HCT116 (cell line): ENCODE results near the gene MPHOSPH10. TPM values are rescaled to one million over a fixed set of nuclear protein-coding genes. Genes with fewer than 3 reads are reported as not detected.

Experiments used
- ATAC-seq: fragments of 200-7000 bp; cut with Tn5 transposase; 2 replicates; pipeline ENCODE4 v1.9.1; 2020; ENCODE audit warnings: mild to moderate bottlenecking, moderate library complexity
- BruUV-seq: library from RNA; stranded (reverse); fragments of 400-500 nt; replicated peaks from 2 replicates; lab custom pipeline; 2021; lab: Mats Ljungman, UMichigan
- CTCF ChIA-PET: fragments of 300-600 bp; sonication (Branson Sonifier 250); formaldehyde crosslinking; loops from one replicate; lab custom pipeline; 2021; ENCODE audit warnings: antibody characterized with exemption; lab: Charles Lee
- POLR2A ChIA-PET: fragments of 300-600, 350-600 bp; sonication (Branson Sonifier 250); formaldehyde crosslinking; loops from one replicate; lab custom pipeline; 2021; ENCODE audit warnings: antibody characterized with exemption; lab: Charles Lee
- RAD21 ChIA-PET, 2 experiments: fragments of 300-600 bp; sonication (Branson Sonifier 250); formaldehyde crosslinking; loops; one replicate each; lab custom pipeline; 2023; ENCODE audit warnings: low total read pairs in 2 of 2; ENCODE audit not compliant: uncharacterized antibody in 2 of 2, unreplicated experiment in 2 of 2, low non-redundant PET in 1 of 2; lab: Charles Lee
- DNase-seq: peaks from one replicate; pipeline ENCODE4 v3.0.0-alpha.2; 2010; ENCODE audit warnings: low read depth, low spot score
- H2AFZ ChIP-seq: fragments of 200-600 bp; shearing (Covaris generic), sonication (generic); 2 replicates; pipeline ENCODE4 v1.6.1; 2017; ENCODE audit warnings: low read depth, mixed run types, mixed read lengths, antibody characterized with exemption, low read length; ENCODE audit not compliant: poor library complexity, severe bottlenecking
- H3K27ac ChIP-seq: 2 replicates; pipeline ENCODE4 v1.5.1; 2012; ENCODE audit warnings: low read depth, low read length
- H3K27me3 ChIP-seq: fragments of 200-600 bp; sonication (generic); 2 replicates; pipeline ENCODE4 v1.6.1; 2016; ENCODE audit warnings: mixed run types, low read length, mixed read lengths; ENCODE audit not compliant: insufficient read depth
- H3K36me3 ChIP-seq, 2 experiments: fragments of 200-500 bp in 1 of 2; fragments of 200-600 bp in 1 of 2; sonication (Bioruptor generic) in 1 of 2; sonication (generic) in 1 of 2; 2 replicates each; pipeline versions ENCODE4 v1.5.1 to v1.6.1; 2014 to 2016; ENCODE audit warnings: low read length in 2 of 2, inconsistent platforms in 1 of 2, mixed read lengths in 1 of 2, mixed run types in 1 of 2; ENCODE audit not compliant: insufficient read depth in 2 of 2, control insufficient read depth in 1 of 2
- H3K4me1 ChIP-seq, 2 experiments: fragments of 200-600 bp in 1 of 2; sonication (generic) in 1 of 2; 2 replicates each; pipeline versions ENCODE4 v1.5.1 to v1.6.1; 2012 to 2017; ENCODE audit warnings: low read length in 2 of 2, inconsistent platforms in 1 of 2, mild to moderate bottlenecking in 1 of 2, mixed read lengths in 1 of 2, mixed run types in 1 of 2, moderate library complexity in 1 of 2; ENCODE audit not compliant: insufficient read depth in 2 of 2, control insufficient read depth in 1 of 2
- H3K4me2 ChIP-seq: fragments of 200-600 bp; sonication (generic); 2 replicates; pipeline ENCODE4 v1.6.1; 2017; ENCODE audit warnings: mixed run types, low read length, mixed read lengths
- H3K4me3 ChIP-seq, 2 experiments: fragments of 200-600 bp in 1 of 2; sonication (generic) in 1 of 2; replicated peaks in 1 of 2; 2 replicates each; pipeline ENCODE4 v1.5.1; 2011 to 2016; ENCODE audit warnings: low read length in 2 of 2, control low read depth in 1 of 2, low read depth in 1 of 2, mild to moderate bottlenecking in 1 of 2, mixed read lengths in 1 of 2, mixed run types in 1 of 2
- H3K79me2 ChIP-seq: fragments of 200-600 bp; sonication (generic); 2 replicates; pipeline ENCODE4 v1.6.1; 2017; ENCODE audit warnings: mild to moderate bottlenecking, mixed run types, low read length, moderate library complexity, mixed read lengths; ENCODE audit not compliant: insufficient read depth
- H3K9ac ChIP-seq: fragments of 200-600 bp; sonication (generic); 2 replicates; pipeline ENCODE4 v1.6.1; 2016; ENCODE audit warnings: low read length, mixed read lengths
- H3K9me2 ChIP-seq: fragments of 200-600 bp; sonication (generic), shearing (Covaris generic); 2 replicates; pipeline ENCODE4 v1.6.1; 2017; ENCODE audit warnings: mixed run types, mild to moderate bottlenecking, moderate library complexity; ENCODE audit not compliant: insufficient read depth
- H3K9me3 ChIP-seq, 2 experiments: fragments of 200-500 bp in 1 of 2; fragments of 200-600 bp in 1 of 2; sonication (Bioruptor generic) in 1 of 2; sonication (generic) in 1 of 2; 2 replicates each; pipeline ENCODE4 v1.6.1; 2014 to 2017; ENCODE audit warnings: low read length in 2 of 2, mixed read lengths in 2 of 2, inconsistent platforms in 1 of 2, low read depth in 1 of 2, mild to moderate bottlenecking in 1 of 2, mixed run types in 1 of 2, moderate library complexity in 1 of 2; ENCODE audit not compliant: control insufficient read depth in 1 of 2, insufficient read depth in 1 of 2
- H4K20me1 ChIP-seq: fragments of 200-600 bp; sonication (generic), shearing (Covaris generic); 2 replicates; pipeline ENCODE4 v1.6.1; 2017; ENCODE audit warnings: mixed run types, mild to moderate bottlenecking, moderate library complexity; ENCODE audit not compliant: insufficient read depth
- ATF3 ChIP-seq: IDR thresholded peaks from 2 replicates; pipeline ENCODE4 v1.6.1; 2012
- CBX3 ChIP-seq: IDR thresholded peaks from 2 replicates; pipeline ENCODE4 v1.6.1; 2012; ENCODE audit warnings: low read depth
- CEBPB ChIP-seq: IDR thresholded peaks from 2 replicates; pipeline ENCODE4 v1.6.1; 2012; ENCODE audit warnings: low read depth
- ELF1 ChIP-seq: IDR thresholded peaks from 2 replicates; pipeline ENCODE4 v1.6.1; 2012; ENCODE audit warnings: low read depth, borderline replicate concordance
- EZH2 ChIP-seq: fragments of 200-600 bp; sonication (generic); IDR thresholded peaks from 2 replicates; pipeline ENCODE4 v1.6.1; 2017; ENCODE audit warnings: antibody characterized with exemption, mixed run types
- EZH2phosphoT487 ChIP-seq: fragments of 200-600 bp; IDR thresholded peaks from 2 replicates; pipeline ENCODE4 v1.6.1; 2018; ENCODE audit warnings: antibody characterized with exemption, borderline replicate concordance
- POLR2A ChIP-seq: IDR thresholded peaks from 2 replicates; pipeline ENCODE4 v1.7.0; 2011; ENCODE audit warnings: borderline replicate concordance; ENCODE audit not compliant: insufficient read depth, insufficient read length; ENCODE audit errors: extremely low read depth
- POLR2AphosphoS5 ChIP-seq: IDR thresholded peaks from 2 replicates; pipeline ENCODE4 v1.6.1; 2011; ENCODE audit warnings: mild to moderate bottlenecking, low read depth, low read length, moderate library complexity
- RAD21 ChIP-seq: IDR thresholded peaks from 2 replicates; pipeline ENCODE4 v1.6.1; 2012; ENCODE audit warnings: low read depth, mild to moderate bottlenecking
- SIN3A ChIP-seq: IDR thresholded peaks from 2 replicates; pipeline ENCODE4 v1.6.1; 2012; ENCODE audit warnings: low read depth
- SP1 ChIP-seq: IDR thresholded peaks from 2 replicates; pipeline ENCODE4 v1.6.1; 2012; ENCODE audit warnings: low read depth
- SRF ChIP-seq: IDR thresholded peaks from 2 replicates; pipeline ENCODE4 v1.6.1; 2012; ENCODE audit warnings: low read depth
- YY1 ChIP-seq: IDR thresholded peaks from 2 replicates; pipeline ENCODE4 v1.6.1; 2011; ENCODE audit warnings: low read length, low read depth, moderate library complexity, mild to moderate bottlenecking; ENCODE audit not compliant: insufficient replicate concordance; ENCODE audit errors: extremely low read depth
- ZNF274 ChIP-seq: fragments of 200-500 bp; sonication (Bioruptor generic); IDR thresholded peaks from 2 replicates; pipeline ENCODE4 v1.6.1; 2014; ENCODE audit warnings: mild to moderate bottlenecking, low read depth, low read length, inconsistent platforms
- intact Hi-C: fragments of 100-400 bp; cut with micrococcal nuclease; formaldehyde crosslinking; loops from 2 replicates; pipeline ENCODE4 v1.10.0; 2022
- total RNA-seq: library from RNA; stranded (reverse); gene quantifications from one replicate; pipeline ENCODE4 v1.2.1, GENCODE V29; 2021; ENCODE audit not compliant: unreplicated experiment
- TF ChIP-seq, protein P1 (sequence below), 3 experiments: fragments of 200-600 bp in 1 of 3; sonication (generic) in 1 of 3; IDR thresholded peaks in 2 of 3; conservative IDR thresholded peaks in 1 of 3; 2 replicates each; pipeline ENCODE4 v1.5.1; 2012 to 2017; ENCODE audit warnings: low read depth in 2 of 3, low read length in 2 of 3, antibody characterized with exemption in 1 of 3, borderline replicate concordance in 1 of 3, control low read depth in 1 of 3, mild to moderate bottlenecking in 1 of 3, mixed read lengths in 1 of 3, mixed run types in 1 of 3, moderate library complexity in 1 of 3; ENCODE audit not compliant: insufficient read depth in 1 of 3

The MPHOSPH10 gene
- total RNA-seq, 1 experiment from 2014 or later, result 36.7 TPM

DNA sequence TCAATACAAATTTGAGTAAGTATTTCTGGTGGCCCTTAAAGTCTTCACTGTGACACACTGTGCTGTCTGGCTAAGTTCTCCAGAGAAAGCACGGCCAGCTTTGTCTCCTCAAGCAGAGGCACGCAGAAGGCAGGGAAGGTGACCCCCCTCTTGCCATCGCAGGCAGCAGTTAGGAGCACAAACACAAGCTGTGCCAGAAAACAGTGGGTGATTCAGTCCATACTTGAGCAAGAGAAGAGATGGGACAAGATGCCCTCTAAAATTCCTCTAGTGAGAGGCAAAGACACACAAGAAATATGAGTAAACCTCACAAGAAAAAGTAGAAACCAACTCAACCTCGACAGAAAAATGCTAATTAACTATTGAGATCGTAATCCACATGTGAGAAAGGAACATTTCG lies 10.2 kb upstream of the MPHOSPH10 start:
- H3K4me1 ChIP-seq, result no peaks in the 10 kb centered on the region
- ATAC-seq, result no peak
- no peaks in the 10 kb centered on the region for H3K9me3 ChIP-seq
- no peak overlapping the region for H3K27ac ChIP-seq
- TF ChIP-seq POLR2AphosphoS5, result no peak
- TF ChIP-seq SIN3A, result no peak
- TF ChIP-seq YY1, result no peak
- TF ChIP-seq, protein P1, sequence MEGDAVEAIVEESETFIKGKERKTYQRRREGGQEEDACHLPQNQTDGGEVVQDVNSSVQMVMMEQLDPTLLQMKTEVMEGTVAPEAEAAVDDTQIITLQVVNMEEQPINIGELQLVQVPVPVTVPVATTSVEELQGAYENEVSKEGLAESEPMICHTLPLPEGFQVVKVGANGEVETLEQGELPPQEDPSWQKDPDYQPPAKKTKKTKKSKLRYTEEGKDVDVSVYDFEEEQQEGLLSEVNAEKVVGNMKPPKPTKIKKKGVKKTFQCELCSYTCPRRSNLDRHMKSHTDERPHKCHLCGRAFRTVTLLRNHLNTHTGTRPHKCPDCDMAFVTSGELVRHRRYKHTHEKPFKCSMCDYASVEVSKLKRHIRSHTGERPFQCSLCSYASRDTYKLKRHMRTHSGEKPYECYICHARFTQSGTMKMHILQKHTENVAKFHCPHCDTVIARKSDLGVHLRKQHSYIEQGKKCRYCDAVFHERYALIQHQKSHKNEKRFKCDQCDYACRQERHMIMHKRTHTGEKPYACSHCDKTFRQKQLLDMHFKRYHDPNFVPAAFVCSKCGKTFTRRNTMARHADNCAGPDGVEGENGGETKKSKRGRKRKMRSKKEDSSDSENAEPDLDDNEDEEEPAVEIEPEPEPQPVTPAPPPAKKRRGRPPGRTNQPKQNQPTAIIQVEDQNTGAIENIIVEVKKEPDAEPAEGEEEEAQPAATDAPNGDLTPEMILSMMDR (IDR thresholded peaks at IDR 0.05 in 2 of 3, conservative IDR thresholded peaks at IDR 0.05 in 1 of 3; ENCODE audit: borderline replicate concordance in 1 of 3, insufficient read depth in 1 of 3, low read depth in 2 of 3, low read length in 2 of 3), result no peak
- TF ChIP-seq CEBPB, result no peak
- no peak for TF ChIP-seq ELF1
- no peak for TF ChIP-seq ATF3
- no peak for TF ChIP-seq ZNF274
- TF ChIP-seq EZH2, result no peak
- no peak for TF ChIP-seq SRF
- TF ChIP-seq EZH2phosphoT487, result no peak
- TF ChIP-seq RAD21, result no peak
- TF ChIP-seq CBX3, result no peak
- no peak for TF ChIP-seq SP1
- TF ChIP-seq POLR2A, result no peak
- POLR2A ChIA-PET, result no interaction called here
- no peaks in the 10 kb centered on the region for H4K20me1 ChIP-seq
- CTCF ChIA-PET, result no interaction called here
- H2AFZ ChIP-seq, result no peak overlapping the region
- H3K79me2 ChIP-seq, result no peaks in the 10 kb centered on the region
- RAD21 ChIA-PET, result no interaction called here
- no peak for DNase-seq
- intact Hi-C loops, result no loop called here
- H3K27me3 ChIP-seq, result no peaks in the 10 kb centered on the region
- H3K36me3 ChIP-seq, result 0 out of 4 replicates have a peak, but pooled peaks cover 0 to 4% of the 10 kb centered on the region in 2 experiments
- no TSS peak for BruUV-seq
- H3K9me2 ChIP-seq, result no peaks in the 10 kb centered on the region
- H3K9ac ChIP-seq, result no peak overlapping the region
- no peak overlapping the region for H3K4me2 ChIP-seq
- H3K4me3 ChIP-seq, result no peak overlapping the region
